ENCODE results near the gene SLC25A26.
"Not testable (repeated sequence)": the region's sequence is repeated elsewhere in the genome, so short reads cannot be mapped to it uniquely, and the experiment has no call there.

Gene SLC25A26

GRCh38 chr3:66415867-66416428 is 195.1 kb downstream of the SLC25A26 start:
- peak; percentile 59 for DNase-seq

GRCh38 chr3:66416556-66417304 is 195.9 kb downstream of the SLC25A26 start:
- DNase-seq, result peak; percentile 39

GRCh38 chr3:66418475-66418931 is 197.7 kb downstream of the SLC25A26 start:
- no peak for DNase-seq

GRCh38 chr3:66419036-66419435 is 198.2 kb downstream of the SLC25A26 start:
- DNase-seq, result no peak

GRCh38 chr3:66421144-66421543 is 200.3 kb downstream of the SLC25A26 start:
- DNase-seq, result not testable (repeated sequence)

- DNase-seq, result not testable (repeated sequence)
These were observed 201.1 kb downstream of the SLC25A26 start for GRCh38 chr3:66421893-66422292.

- no peak for DNase-seq
These were observed 203.0 kb downstream of the SLC25A26 start for GRCh38 chr3:66423791-66424190.

- DNase-seq, result no peak
These were observed 204.2 kb downstream of the SLC25A26 start for GRCh38 chr3:66425032-66425431.

- DNase-seq, result no peak
These were observed 204.8 kb downstream of the SLC25A26 start for GRCh38 chr3:66425576-66426114.

GRCh38 chr3:66426135-66426534 is 205.3 kb downstream of the SLC25A26 start:
- no peak for DNase-seq

GRCh38 chr3:66427352-66427751 is 206.6 kb downstream of the SLC25A26 start:
- DNase-seq, result no peak

- no peak for DNase-seq
These were observed 207.2 kb downstream of the SLC25A26 start for GRCh38 chr3:66427951-66428474.

Data from OCI-M1 (cell line).